ES-I3 (cell line): ENCODE measurements around the gene ZSCAN10.
A peak's percentile ranks its signal among the peaks of the same experiment; 100 is the strongest.
"Not testable (repeated sequence)": the region's sequence is repeated elsewhere in the genome, so short reads cannot be mapped to it uniquely, and the experiment has no call there.

Experiments used
- H3K36me3 ChIP-seq: 2 replicates; pipeline ENCODE4 v1.6.1; 2013; ENCODE audit warnings: mild to moderate bottlenecking, low read length, control low read depth, moderate library complexity; ENCODE audit not compliant: insufficient read depth
- H3K4me1 ChIP-seq: 2 replicates; pipeline ENCODE4 v1.6.1; 2013; ENCODE audit warnings: mild to moderate bottlenecking, control low read depth, low read length; ENCODE audit not compliant: insufficient read depth
- H3K9ac ChIP-seq: 2 replicates; pipeline ENCODE4 v1.6.1; 2013; ENCODE audit warnings: low read depth, mild to moderate bottlenecking, low read length, moderate library complexity
- H3K9me3 ChIP-seq: 2 replicates; pipeline ENCODE4 v1.6.1; 2013; ENCODE audit warnings: mild to moderate bottlenecking, low read length, moderate library complexity; ENCODE audit not compliant: control insufficient read depth, insufficient read depth

Gene ZSCAN10

GRCh38 chr16:3140603-3141427, 41.7 kb upstream of the ZSCAN10 start:
- H3K9me3 ChIP-seq: no peaks in the 10 kb centered on the region
- H3K4me1 ChIP-seq: no peaks in the 10 kb centered on the region
- H3K36me3 ChIP-seq: no peaks in the 10 kb centered on the region
- no peak overlapping the region for H3K9ac ChIP-seq

GRCh38 chr16:3139561-3139960, 40.5 kb upstream of the ZSCAN10 start:
- not testable (repeated sequence) for H3K4me1 ChIP-seq, H3K9ac ChIP-seq, H3K36me3 ChIP-seq, H3K9me3 ChIP-seq

- Histone ChIP-seq H3K36me3 (no peaks in the 10 kb centered on the region), H3K9ac (no peak overlapping the region)
Measured at GRCh38 chr16:3138823-3139426, 39.8 kb upstream of the ZSCAN10 start.

GRCh38 chr16:3138342-3138741, 39.2 kb upstream of the ZSCAN10 start:
- H3K4me1 ChIP-seq: no peaks in the 10 kb centered on the region
- no peaks in the 10 kb centered on the region for H3K9me3 ChIP-seq
- H3K36me3 ChIP-seq: no peaks in the 10 kb centered on the region
- H3K9ac ChIP-seq: no peak overlapping the region

More at GRCh38 chr16:3138823-3139426, 39.8 kb upstream of the ZSCAN10 start:
- no peaks in the 10 kb centered on the region for H3K4me1 ChIP-seq
- no peaks in the 10 kb centered on the region for H3K9me3 ChIP-seq

DNA sequence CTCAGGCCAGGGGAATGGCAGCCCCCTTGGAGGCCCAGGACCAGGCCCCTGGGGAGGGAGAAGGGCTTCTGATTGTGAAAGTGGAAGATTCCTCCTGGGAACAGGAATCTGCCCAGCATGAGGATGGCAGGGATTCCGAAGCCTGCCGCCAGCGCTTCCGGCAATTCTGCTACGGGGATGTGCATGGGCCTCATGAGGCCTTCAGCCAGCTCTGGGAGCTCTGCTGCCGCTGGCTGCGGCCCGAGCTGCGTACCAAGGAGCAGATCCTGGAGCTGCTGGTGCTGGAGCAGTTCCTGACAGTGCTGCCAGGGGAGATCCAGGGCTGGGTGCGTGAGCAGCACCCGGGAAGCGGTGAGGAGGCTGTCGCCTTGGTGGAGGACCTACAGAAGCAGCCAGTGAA, 38.2 kb upstream of the ZSCAN10 start:
- H3K9me3 ChIP-seq: no peaks in the 10 kb centered on the region
- H3K9ac ChIP-seq: no peak overlapping the region
- H3K36me3 ChIP-seq: no peaks in the 10 kb centered on the region
- H3K4me1 ChIP-seq: no peaks in the 10 kb centered on the region

DNA sequence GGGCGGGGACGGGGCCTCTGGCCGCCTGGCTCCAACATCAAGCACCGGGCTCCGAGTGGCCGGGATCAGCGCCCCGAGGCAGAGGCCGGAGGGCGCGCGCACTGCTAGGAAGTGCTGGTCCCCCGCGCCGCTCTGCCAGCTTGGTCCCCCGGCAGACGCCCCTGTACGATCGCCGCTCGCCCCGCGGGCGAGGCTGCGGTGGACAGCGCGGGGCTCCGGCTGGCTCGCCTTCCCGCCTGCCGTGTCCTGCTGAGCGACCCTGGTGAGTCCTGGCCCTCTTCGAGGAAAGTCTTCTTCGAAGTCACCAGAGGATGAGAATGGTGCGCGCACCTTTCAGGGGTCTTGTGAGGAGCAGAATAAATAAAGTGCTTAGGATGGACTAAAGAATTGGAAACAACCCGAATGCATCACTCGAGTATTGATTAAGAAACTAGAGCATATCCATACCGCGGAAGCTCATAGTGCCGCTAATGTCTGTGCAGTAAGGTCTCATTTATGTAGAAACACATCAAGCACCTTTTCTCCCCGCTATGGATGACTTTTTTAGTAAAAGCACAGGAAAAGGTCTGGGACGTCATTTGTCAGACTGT, 36.1 kb upstream of the ZSCAN10 start:
- Histone ChIP-seq H3K36me3 (no peaks in the 10 kb centered on the region), H3K4me1 (no peaks in the 10 kb centered on the region), H3K9me3 (no peaks in the 10 kb centered on the region), H3K9ac (peak overlapping the region; percentile 93)

- Histone ChIP-seq H3K4me1 (no peaks in the 10 kb centered on the region), H3K9ac (peak within 1 kb of the TSS; percentile 95), H3K9me3 (no peaks in the 10 kb centered on the region), H3K36me3 (no peaks in the 10 kb centered on the region)
Measured at GRCh38 chr16:3134338-3135125, 35.4 kb upstream of the ZSCAN10 start, which contains the start of gene ZNF213. ZNF213 (plus strand) TSS chr16:3135029; CDS start chr16:3137281, 2,252 bp downstream.

- Histone ChIP-seq H3K36me3 (no peaks in the 10 kb centered on the region), H3K9ac (peak overlapping the region; percentile 95), H3K4me1 (peaks cover 4% of the 10 kb centered on the region; the same call in 1 of the 2 replicates), H3K9me3 (no peaks in the 10 kb centered on the region)
Measured at GRCh38 chr16:3133844-3134243, 34.8 kb upstream of the ZSCAN10 start.

GRCh38 chr16:3131755-3132377, 32.8 kb upstream of the ZSCAN10 start:
- H3K9me3 ChIP-seq: no peaks in the 10 kb centered on the region
- no peaks in the 10 kb centered on the region; the same call in 1 of the 2 replicates for H3K36me3 ChIP-seq
- peaks cover 9% of the 10 kb centered on the region for H3K4me1 ChIP-seq
- H3K9ac ChIP-seq: no peak overlapping the region

- Histone ChIP-seq H3K9ac (peak overlapping the region; percentile 28; the same call in 1 of the 2 replicates), H3K4me1 (peaks cover 9% of the 10 kb centered on the region), H3K36me3 (peaks cover 3% of the 10 kb centered on the region; the same call in 1 of the 2 replicates), H3K9me3 (no peaks in the 10 kb centered on the region)
Measured at GRCh38 chr16:3129137-3130131, 30.3 kb upstream of the ZSCAN10 start.

GRCh38 chr16:3127745-3128144, 28.7 kb upstream of the ZSCAN10 start:
- Histone ChIP-seq H3K36me3 (peaks cover 3% of the 10 kb centered on the region; the same call in 1 of the 2 replicates), H3K4me1 (peaks cover 9% of the 10 kb centered on the region)

DNA sequence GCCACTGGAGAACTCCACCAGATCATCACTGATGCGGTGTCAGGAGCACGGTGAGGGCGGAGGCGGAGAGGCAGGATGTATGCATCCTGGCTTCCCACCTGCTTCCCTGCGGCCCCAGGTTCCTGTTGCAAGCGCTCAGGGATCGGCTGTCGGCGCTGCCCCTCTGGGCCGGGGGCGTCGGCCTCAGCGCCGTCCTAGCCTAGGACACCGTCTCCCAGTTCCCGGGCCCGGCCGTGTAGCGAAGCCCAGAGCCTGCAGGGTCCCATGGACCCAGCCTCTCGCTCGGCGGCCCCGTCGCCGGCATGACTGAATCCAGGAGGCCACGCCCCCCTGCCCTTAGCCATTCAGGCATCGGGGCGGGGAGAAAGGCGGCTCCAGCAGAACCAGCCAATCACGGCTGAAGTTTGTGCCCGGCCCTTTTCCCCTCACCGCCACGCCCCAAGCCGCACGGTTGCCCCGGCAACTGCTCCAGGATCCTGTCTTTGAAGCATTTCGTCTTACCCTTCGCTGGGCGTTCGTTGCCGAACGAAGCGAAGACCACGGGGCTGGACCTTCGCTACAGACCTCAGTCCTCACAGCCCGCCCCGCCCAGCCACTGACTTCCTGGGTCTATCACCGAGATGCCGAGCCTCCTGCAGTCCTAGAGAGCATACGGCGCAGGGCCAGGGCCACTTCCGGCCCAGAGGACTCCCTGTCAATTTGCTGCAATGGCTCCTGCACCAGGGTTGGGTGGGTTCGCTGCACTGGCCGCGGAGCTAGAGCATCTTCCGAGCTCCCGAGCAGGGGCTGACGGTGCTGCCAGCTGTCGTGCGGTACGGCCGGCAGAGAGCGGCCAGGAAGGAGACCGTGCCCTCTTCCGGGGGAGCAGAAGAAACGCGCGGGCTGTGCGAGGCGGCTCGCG, 25.1 kb upstream of the ZSCAN10 start:
- H3K9me3 ChIP-seq: no peaks in the 10 kb centered on the region
- peak overlapping the region; percentile 67 for H3K9ac ChIP-seq
- H3K36me3 ChIP-seq: peaks cover 3% of the 10 kb centered on the region; the same call in 1 of the 2 replicates
- peaks cover 9% of the 10 kb centered on the region for H3K4me1 ChIP-seq

More at GRCh38 chr16:3127745-3128144, 28.7 kb upstream of the ZSCAN10 start:
- no peaks in the 10 kb centered on the region for H3K9me3 ChIP-seq
- no peak overlapping the region for H3K9ac ChIP-seq
